HepG2 (cell line): ENCODE measurements around the gene TRIM31. TPM values are rescaled to one million over a fixed set of nuclear protein-coding genes. Genes with fewer than 3 reads are reported as not detected.

Experiments
- ATF5 ChIP-seq: sonication (generic); formaldehyde crosslinking; IDR thresholded peaks from 2 replicates; pipeline ENCODE4 v1.4.0; 2020; ENCODE audit warnings: mild to moderate bottlenecking, low read depth, missing genetic modification reagents
- BCLAF1 ChIP-seq: fragments of 450-650 bp; IDR thresholded peaks from 2 replicates; pipeline ENCODE4 v1.6.1; 2017; ENCODE audit warnings: mild to moderate bottlenecking
- GMEB2 ChIP-seq: IDR thresholded peaks from 2 replicates; pipeline ENCODE4 v1.6.1; 2016; ENCODE audit warnings: missing biosample characterization, missing genetic modification reagents, low read depth
- KLF11 ChIP-seq: IDR thresholded peaks from 2 replicates; pipeline ENCODE4 v1.6.1; 2016; ENCODE audit warnings: missing compliant biosample characterization
- MTF2 ChIP-seq: sonication (generic); formaldehyde crosslinking; IDR thresholded peaks from 2 replicates; pipeline ENCODE4 v1.5.0; 2020; ENCODE audit warnings: missing genetic modification reagents, borderline replicate concordance
- PHF8 ChIP-seq: sonication (generic); formaldehyde crosslinking; IDR thresholded peaks from 2 replicates; pipeline ENCODE4 v1.5.0; 2020; ENCODE audit warnings: missing genetic modification reagents
- SATB2 ChIP-seq: sonication (generic); formaldehyde crosslinking; IDR thresholded peaks from 2 replicates; pipeline ENCODE4 v1.5.0; 2020; ENCODE audit warnings: missing genetic modification reagents
- SP4 ChIP-seq: sonication (generic); formaldehyde crosslinking; IDR thresholded peaks from 2 replicates; pipeline ENCODE4 v1.8.1; 2023; ENCODE audit warnings: mild to moderate bottlenecking, missing genetic modification reagents
- TBL1XR1 ChIP-seq: fragments of 150-350 bp; IDR thresholded peaks from 2 replicates; pipeline ENCODE4 v1.6.1; 2014; ENCODE audit warnings: borderline replicate concordance, low read length; ENCODE audit not compliant: partially characterized antibody
- THAP8 ChIP-seq: sonication (generic); formaldehyde crosslinking; IDR thresholded peaks from 2 replicates; pipeline ENCODE4 v1.5.1; 2020; ENCODE audit warnings: missing genetic modification reagents, mild to moderate bottlenecking, borderline replicate concordance
- ZFP36L2 ChIP-seq: sonication (generic); formaldehyde crosslinking; IDR thresholded peaks from 2 replicates; pipeline ENCODE4 v1.4.0; 2020; ENCODE audit warnings: missing genetic modification reagents
- ZFP37 ChIP-seq: sonication (generic); formaldehyde crosslinking; IDR thresholded peaks from 2 replicates; pipeline ENCODE4 v1.4.0; 2020; ENCODE audit warnings: missing genetic modification reagents, borderline replicate concordance
- ZNF343 ChIP-seq: sonication (generic); formaldehyde crosslinking; IDR thresholded peaks from 2 replicates; pipeline ENCODE4 v1.4.0; 2020; ENCODE audit warnings: mild to moderate bottlenecking, missing genetic modification reagents
- polyA plus RNA-seq, 8 experiments: library from polyadenylated mRNA; depleted of rRNA in 3 of 8; stranded (reverse) in 7 of 8; unstranded in 1 of 8; fragments of >200 nt; fragmentation: Illumina TruSeq in 4 of 8; extraction: Trizol in 4 of 8; gene quantifications; 2 replicates each; pipeline versions ENCODE4 v1.2.1 to v1.2.3, GENCODE V29; 2011 to 2016; ENCODE audit warnings: low read depth in 4 of 8, missing spikeins in 1 of 8, mixed read lengths in 1 of 8; ENCODE audit not compliant: insufficient read depth in 1 of 8
- total RNA-seq, 5 experiments: library from RNA; depleted of rRNA; stranded (reverse); fragments of >200 nt; fragmentation: Illumina TruSeq; extraction: Trizol; gene quantifications; 2 replicates each; pipeline ENCODE4 v1.2.3, GENCODE V29; 2016; ENCODE audit warnings: low read depth in 1 of 5
- TF ChIP-seq, protein P1 (sequence below): sonication (generic); formaldehyde crosslinking; IDR thresholded peaks from 2 replicates; pipeline ENCODE4 v1.4.0; 2020; ENCODE audit warnings: mild to moderate bottlenecking, missing genetic modification reagents
- TF ChIP-seq, protein P2 (sequence below): sonication (generic); formaldehyde crosslinking; IDR thresholded peaks from 2 replicates; pipeline ENCODE4 v1.4.0; 2020; ENCODE audit warnings: missing genetic modification reagents, borderline replicate concordance
- TF ChIP-seq, protein P3 (sequence below): IDR thresholded peaks from 2 replicates; pipeline ENCODE4 v1.6.1; 2016; ENCODE audit warnings: missing genetic modification reagents, missing compliant biosample characterization
- TF ChIP-seq, protein P4 (sequence below): sonication (generic); formaldehyde crosslinking; IDR thresholded peaks from 2 replicates; pipeline ENCODE4 v1.5.1; 2020; ENCODE audit warnings: mild to moderate bottlenecking, moderate library complexity, missing genetic modification reagents

TRIM31 gene
- total and polyA plus RNA-seq, 2 of the 13 experiments (the other 11 are each of a cell fraction or from before 2014, with no cell fraction given), result 0.13 to 0.51 TPM

DNA sequence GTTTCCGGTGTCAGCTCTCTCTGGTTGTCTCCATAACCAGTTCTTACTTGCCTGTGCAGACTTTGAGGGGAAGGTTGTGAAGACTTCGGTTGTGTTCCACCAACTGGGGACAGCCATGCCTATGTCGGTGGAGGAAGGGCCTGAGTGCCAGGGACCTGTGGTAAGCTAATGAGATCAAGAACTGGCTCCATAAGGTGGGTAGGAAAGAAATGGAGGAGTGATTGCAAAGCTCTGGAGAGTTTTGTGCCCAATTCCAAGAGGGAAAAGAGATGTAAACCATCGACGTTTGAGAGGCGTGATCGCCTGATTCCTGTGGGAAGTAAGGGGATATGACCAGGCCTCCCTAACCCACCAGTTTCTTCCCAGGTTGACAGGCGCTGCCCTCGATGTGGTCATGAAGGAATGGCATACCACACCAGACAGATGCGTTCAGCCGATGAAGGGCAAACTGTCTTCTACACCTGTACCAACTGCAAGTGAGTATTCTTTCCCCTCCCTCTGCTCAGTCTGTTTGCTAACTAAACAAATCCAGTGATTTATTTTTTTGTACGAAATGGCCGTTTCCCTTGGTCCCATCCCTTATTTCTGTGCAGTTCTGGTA, 50.9 kb downstream of the TRIM31 start (continued):
- TF ChIP-seq, protein P1, sequence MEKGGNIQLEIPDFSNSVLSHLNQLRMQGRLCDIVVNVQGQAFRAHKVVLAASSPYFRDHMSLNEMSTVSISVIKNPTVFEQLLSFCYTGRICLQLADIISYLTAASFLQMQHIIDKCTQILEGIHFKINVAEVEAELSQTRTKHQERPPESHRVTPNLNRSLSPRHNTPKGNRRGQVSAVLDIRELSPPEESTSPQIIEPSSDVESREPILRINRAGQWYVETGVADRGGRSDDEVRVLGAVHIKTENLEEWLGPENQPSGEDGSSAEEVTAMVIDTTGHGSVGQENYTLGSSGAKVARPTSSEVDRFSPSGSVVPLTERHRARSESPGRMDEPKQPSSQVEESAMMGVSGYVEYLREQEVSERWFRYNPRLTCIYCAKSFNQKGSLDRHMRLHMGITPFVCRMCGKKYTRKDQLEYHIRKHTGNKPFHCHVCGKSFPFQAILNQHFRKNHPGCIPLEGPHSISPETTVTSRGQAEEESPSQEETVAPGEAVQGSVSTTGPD (CRISPR knock-in tag), result no peak
- TF ChIP-seq TBL1XR1 (no peak), THAP8 (no peak), ZNF343 (CRISPR knock-in tag) (no peak), MTF2 (CRISPR knock-in tag) (no peak), ATF5 (no peak), BCLAF1 (no peak), GMEB2 (no peak), KLF11 (no peak), ZFP36L2 (CRISPR knock-in tag) (no peak), PHF8 (no peak), SP4 (peak; percentile 71; the same call in 1 of the 2 replicates), SATB2 (CRISPR knock-in tag) (no peak), ZFP37 (CRISPR knock-in tag) (no peak)
- TF ChIP-seq, protein P2, sequence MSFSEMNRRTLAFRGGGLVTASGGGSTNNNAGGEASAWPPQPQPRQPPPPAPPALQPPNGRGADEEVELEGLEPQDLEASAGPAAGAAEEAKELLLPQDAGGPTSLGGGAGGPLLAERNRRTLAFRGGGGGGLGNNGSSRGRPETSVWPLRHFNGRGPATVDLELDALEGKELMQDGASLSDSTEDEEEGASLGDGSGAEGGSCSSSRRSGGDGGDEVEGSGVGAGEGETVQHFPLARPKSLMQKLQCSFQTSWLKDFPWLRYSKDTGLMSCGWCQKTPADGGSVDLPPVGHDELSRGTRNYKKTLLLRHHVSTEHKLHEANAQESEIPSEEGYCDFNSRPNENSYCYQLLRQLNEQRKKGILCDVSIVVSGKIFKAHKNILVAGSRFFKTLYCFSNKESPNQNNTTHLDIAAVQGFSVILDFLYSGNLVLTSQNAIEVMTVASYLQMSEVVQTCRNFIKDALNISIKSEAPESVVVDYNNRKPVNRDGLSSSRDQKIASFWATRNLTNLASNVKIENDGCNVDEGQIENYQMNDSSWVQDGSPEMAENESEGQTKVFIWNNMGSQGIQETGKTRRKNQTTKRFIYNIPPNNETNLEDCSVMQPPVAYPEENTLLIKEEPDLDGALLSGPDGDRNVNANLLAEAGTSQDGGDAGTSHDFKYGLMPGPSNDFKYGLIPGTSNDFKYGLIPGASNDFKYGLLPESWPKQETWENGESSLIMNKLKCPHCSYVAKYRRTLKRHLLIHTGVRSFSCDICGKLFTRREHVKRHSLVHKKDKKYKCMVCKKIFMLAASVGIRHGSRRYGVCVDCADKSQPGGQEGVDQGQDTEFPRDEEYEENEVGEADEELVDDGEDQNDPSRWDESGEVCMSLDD (CRISPR knock-in tag), result no peak
- TF ChIP-seq, protein P3, sequence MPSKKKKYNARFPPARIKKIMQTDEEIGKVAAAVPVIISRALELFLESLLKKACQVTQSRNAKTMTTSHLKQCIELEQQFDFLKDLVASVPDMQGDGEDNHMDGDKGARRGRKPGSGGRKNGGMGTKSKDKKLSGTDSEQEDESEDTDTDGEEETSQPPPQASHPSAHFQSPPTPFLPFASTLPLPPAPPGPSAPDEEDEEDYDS (CRISPR knock-in tag), result 0 out of 2 replicates have a peak, but pooled peaks have one; percentile 10
- TF ChIP-seq, protein P4, sequence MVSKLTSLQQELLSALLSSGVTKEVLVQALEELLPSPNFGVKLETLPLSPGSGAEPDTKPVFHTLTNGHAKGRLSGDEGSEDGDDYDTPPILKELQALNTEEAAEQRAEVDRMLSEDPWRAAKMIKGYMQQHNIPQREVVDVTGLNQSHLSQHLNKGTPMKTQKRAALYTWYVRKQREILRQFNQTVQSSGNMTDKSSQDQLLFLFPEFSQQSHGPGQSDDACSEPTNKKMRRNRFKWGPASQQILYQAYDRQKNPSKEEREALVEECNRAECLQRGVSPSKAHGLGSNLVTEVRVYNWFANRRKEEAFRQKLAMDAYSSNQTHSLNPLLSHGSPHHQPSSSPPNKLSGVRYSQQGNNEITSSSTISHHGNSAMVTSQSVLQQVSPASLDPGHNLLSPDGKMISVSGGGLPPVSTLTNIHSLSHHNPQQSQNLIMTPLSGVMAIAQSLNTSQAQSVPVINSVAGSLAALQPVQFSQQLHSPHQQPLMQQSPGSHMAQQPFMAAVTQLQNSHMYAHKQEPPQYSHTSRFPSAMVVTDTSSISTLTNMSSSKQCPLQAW (CRISPR knock-in tag), result peak; percentile 14; the same call in 1 of the 2 replicates
